Upper lobe of right lung (tissue), 1 donor: ENCODE results near the gene SIDT1. TPM values are rescaled to one million over a fixed set of nuclear protein-coding genes. Genes with fewer than 3 reads are reported as not detected.

Experiments
- ATAC-seq: fragments of 200-7000 bp; cut with Tn5 transposase; one replicate; pipeline ENCODE4 v1.9.1; 2020; ENCODE audit warnings: mild to moderate bottlenecking, moderate library complexity
- DNase-seq: peaks from one replicate; pipeline ENCODE4 v3.0.0-alpha.2; 2020
- H3K27ac ChIP-seq: fragments of 200-600 bp; one replicate; pipeline ENCODE4 v1.8.0; 2022
- H3K27me3 ChIP-seq: fragments of 200-600 bp; one replicate; pipeline ENCODE4 v1.8.0; 2022; ENCODE audit warnings: mild to moderate bottlenecking
- H3K36me3 ChIP-seq: fragments of 200-600 bp; one replicate; pipeline ENCODE4 v1.8.0; 2022
- H3K4me1 ChIP-seq: fragments of 200-600 bp; one replicate; pipeline ENCODE4 v1.8.0; 2022
- H3K4me3 ChIP-seq: fragments of 200-600 bp; one replicate; pipeline ENCODE4 v1.8.0; 2022; ENCODE audit warnings: mild to moderate bottlenecking
- H3K9me3 ChIP-seq: fragments of 200-600 bp; one replicate; pipeline ENCODE4 v1.8.0; 2022
- intact Hi-C: fragments of 100-400 bp; cut with DNase I; formaldehyde crosslinking; loops from one replicate; pipeline ENCODE4 v1.11.0; 2022
- total RNA-seq: library from RNA; stranded (reverse); fragmentation: NEBNext Ultra II Directional; extraction: Animal tissue kit (Norgen Biotek cat#: 25700); gene quantifications from one replicate; pipeline ENCODE4 v1.2.1, GENCODE V29; 2021
- TF ChIP-seq, protein P1 (sequence below): fragments of 200-600 bp; IDR thresholded peaks from one replicate; pipeline ENCODE4 v1.8.0; 2022; ENCODE audit warnings: antibody characterized with exemption
- donor health status: DM: no; HTN: yes; CAD: no; lungs with severe emphysema.

SIDT1 gene
- total RNA-seq, 1 donor from 2014 or later: 3.5 TPM

DNA sequence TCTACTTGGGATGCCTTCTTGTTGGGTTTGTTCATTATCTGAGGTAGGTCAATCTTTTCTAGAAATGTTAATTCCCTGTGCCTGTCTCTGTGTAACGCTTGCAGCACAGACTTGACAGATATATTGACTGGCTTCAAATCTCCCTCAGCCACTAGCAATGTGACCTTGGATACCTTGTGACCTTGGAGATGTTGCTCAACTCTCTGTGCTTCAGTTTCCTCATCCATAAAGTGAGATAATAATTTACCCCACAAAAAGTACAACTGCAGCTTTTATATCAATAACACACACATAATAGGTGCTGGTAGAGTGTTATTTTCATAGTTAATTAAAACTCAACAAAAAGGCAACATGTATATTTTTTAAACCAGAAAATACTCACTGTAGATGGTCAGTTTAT, 52.9 kb downstream of the SIDT1 start:
- Histone ChIP-seq H3K36me3 (no peaks in the 10 kb centered on the region), H3K9me3 (no peaks in the 10 kb centered on the region), H3K27me3 (no peaks in the 10 kb centered on the region), H3K4me3 (no peak overlapping the region), H3K27ac (no peak overlapping the region), H3K4me1 (no peaks in the 10 kb centered on the region)
- TF ChIP-seq, protein P1, sequence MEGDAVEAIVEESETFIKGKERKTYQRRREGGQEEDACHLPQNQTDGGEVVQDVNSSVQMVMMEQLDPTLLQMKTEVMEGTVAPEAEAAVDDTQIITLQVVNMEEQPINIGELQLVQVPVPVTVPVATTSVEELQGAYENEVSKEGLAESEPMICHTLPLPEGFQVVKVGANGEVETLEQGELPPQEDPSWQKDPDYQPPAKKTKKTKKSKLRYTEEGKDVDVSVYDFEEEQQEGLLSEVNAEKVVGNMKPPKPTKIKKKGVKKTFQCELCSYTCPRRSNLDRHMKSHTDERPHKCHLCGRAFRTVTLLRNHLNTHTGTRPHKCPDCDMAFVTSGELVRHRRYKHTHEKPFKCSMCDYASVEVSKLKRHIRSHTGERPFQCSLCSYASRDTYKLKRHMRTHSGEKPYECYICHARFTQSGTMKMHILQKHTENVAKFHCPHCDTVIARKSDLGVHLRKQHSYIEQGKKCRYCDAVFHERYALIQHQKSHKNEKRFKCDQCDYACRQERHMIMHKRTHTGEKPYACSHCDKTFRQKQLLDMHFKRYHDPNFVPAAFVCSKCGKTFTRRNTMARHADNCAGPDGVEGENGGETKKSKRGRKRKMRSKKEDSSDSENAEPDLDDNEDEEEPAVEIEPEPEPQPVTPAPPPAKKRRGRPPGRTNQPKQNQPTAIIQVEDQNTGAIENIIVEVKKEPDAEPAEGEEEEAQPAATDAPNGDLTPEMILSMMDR: no peak
- no peak for DNase-seq
- intact Hi-C loops: no loop called here
- ATAC-seq: no peak

DNA sequence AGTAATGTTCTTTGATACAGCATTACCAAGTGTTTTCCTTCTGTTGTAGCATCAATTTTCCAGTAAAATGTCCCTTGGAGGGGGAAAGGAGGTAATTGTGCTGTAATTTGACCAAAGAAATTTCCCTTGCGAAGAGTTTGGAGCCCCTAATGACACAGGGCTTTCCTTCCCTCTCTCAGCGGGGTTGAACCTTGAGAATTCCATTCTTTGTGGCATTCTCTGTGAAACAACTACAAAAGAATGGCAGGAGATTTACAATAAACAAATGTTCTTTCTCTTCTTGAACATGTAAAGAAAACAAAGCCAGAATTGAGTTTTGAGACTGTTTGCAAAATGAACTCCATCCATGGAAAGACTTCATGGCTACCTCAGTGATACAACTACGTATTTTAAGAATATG, 53.4 kb downstream of the SIDT1 start:
- H3K4me3 ChIP-seq: no peak overlapping the region
- H3K36me3 ChIP-seq: no peaks in the 10 kb centered on the region
- no peak for ATAC-seq
- no peak for DNase-seq
- no peaks in the 10 kb centered on the region for H3K27me3 ChIP-seq
- H3K4me1 ChIP-seq: no peaks in the 10 kb centered on the region
- no peaks in the 10 kb centered on the region for H3K9me3 ChIP-seq
- intact Hi-C loops: no loop called here
- no peak overlapping the region for H3K27ac ChIP-seq
- TF ChIP-seq, protein P1: no peak

DNA sequence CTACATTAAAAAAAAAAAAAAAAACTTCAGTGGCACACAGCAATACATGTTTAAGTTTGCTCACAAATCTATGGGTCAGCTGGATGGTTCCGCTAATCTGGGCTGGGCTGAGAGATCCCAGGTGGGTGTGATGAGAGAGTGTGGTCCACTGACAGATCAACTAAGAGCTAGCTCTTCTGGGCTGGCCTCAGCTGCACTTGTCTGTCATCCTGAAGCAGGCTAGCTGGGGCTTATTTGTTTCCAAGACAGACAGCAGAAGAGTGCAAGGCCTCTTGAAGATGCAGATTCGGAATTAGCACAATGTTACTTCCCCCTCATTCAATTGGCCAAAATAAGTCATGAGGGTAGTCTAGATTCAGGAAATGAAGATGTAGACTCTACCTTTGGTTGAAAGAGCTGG, 56.5 kb downstream of the SIDT1 start:
- no peaks in the 10 kb centered on the region for H3K36me3 ChIP-seq
- no peaks in the 10 kb centered on the region for H3K4me1 ChIP-seq
- H3K9me3 ChIP-seq: no peaks in the 10 kb centered on the region
- H3K27me3 ChIP-seq: no peaks in the 10 kb centered on the region
- intact Hi-C loops: no loop called here
- no peak for ATAC-seq
- no peak for DNase-seq
- H3K27ac ChIP-seq: no peak overlapping the region
- H3K4me3 ChIP-seq: no peak overlapping the region
- TF ChIP-seq, protein P1: no peak

DNA sequence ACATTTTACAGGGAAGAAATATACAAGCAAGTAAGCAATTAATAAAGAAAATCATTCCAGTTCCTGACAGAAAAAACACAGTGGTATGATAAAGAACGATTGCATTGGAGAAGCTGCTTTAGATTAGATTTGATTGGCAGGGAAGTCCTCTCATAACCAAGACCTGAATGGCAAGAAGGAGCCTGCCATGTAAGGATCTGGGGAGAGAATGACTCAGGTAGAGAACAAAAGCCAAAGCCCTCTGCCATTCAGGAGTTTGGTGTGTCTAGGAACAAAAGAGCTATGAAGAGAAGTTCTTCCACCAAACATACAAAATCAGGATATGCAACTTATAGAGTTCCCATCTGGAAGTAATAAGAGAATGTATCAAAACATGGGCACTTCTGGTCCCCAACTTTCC, 57.6 kb downstream of the SIDT1 start:
- no peak for DNase-seq
- ATAC-seq: no peak
- Histone ChIP-seq H3K4me1 (no peaks in the 10 kb centered on the region), H3K27me3 (no peaks in the 10 kb centered on the region), H3K9me3 (no peaks in the 10 kb centered on the region), H3K27ac (no peak overlapping the region), H3K36me3 (no peaks in the 10 kb centered on the region), H3K4me3 (no peak overlapping the region)
- TF ChIP-seq, protein P1: no peak
- intact Hi-C loops: no loop called here

DNA sequence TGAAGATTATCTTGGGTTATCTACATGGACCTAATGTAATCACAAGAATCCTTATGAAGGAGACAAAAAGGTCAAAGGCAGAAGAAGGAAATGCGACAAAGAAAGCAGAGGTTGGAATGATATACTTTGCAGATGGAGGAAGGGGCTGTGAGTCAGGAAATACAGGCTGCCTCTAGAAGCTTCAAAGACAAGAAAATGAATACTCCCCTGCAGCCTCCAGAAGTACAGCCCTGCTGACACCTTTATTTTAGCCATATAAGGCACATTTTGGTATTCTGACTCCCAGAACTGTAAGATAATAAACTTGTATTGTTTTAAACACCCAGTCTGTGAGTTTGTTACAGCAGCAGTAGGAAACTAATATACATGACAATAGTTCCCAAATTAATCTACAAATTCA, 58.6 kb downstream of the SIDT1 start:
- ATAC-seq (no peak), DNase-seq (no peak)
- TF ChIP-seq, protein P1: no peak
- no peaks in the 10 kb centered on the region for H3K36me3 ChIP-seq
- no peak overlapping the region for H3K4me3 ChIP-seq
- H3K27me3 ChIP-seq: no peaks in the 10 kb centered on the region
- no peaks in the 10 kb centered on the region for H3K4me1 ChIP-seq
- intact Hi-C loops: no loop called here
- no peak overlapping the region for H3K27ac ChIP-seq
- H3K9me3 ChIP-seq: no peaks in the 10 kb centered on the region

DNA sequence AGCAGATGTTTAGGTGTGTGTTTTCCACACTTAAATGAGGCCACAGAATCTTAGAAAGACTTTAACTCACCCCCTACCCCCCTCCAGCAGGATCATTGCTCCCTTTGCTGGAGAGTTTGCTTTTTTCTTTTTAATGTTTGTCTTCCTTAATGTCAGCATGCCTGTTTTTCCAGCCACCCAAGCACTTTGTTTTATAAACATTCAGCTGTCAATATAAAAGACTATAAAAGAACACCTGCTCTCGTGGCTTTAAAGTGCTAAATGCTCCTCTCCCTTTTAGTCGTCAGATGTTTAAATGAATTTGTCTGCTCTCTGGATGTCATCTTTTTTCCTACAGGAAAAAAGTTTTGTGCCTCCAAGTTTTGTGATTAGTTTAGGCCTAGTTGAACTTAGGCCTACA, 61.7 kb downstream of the SIDT1 start:
- H3K36me3 ChIP-seq: no peaks in the 10 kb centered on the region
- ATAC-seq: no peak

More for the DNA sequence above, 61.7 kb downstream of the SIDT1 start:
- intact Hi-C loops: no loop called here
- H3K27ac ChIP-seq: no peak overlapping the region
- no peaks in the 10 kb centered on the region for H3K9me3 ChIP-seq
- TF ChIP-seq, protein P1: no peak
- H3K4me1 ChIP-seq: no peaks in the 10 kb centered on the region
- H3K4me3 ChIP-seq: no peak overlapping the region
- DNase-seq: no peak
- H3K27me3 ChIP-seq: no peaks in the 10 kb centered on the region
